Spleen (tissue), 7 donors: ENCODE data around the gene SETDB2.

Source experiments
- CTCF ChIP-seq, 11 experiments: fragments of 200-600 bp in 7 of 11; fragments of 450-650 bp in 4 of 11; sonication (generic) in 4 of 11; IDR thresholded peaks in 8 of 11; conservative IDR thresholded peaks in 3 of 11; 1 replicate in 7 of 11; 2 replicates in 4 of 11; pipeline versions ENCODE4 v1.4.0 to v1.8.0; 2016 to 2021; ENCODE audit warnings: antibody characterized with exemption in 11 of 11, inconsistent platforms in 4 of 11, mild to moderate bottlenecking in 1 of 11
- POLR2A ChIP-seq, 3 donors: fragments of 450-650 bp; IDR thresholded peaks; one replicate each; pipeline ENCODE4 v1.5.1; 2017; ENCODE audit warnings: antibody characterized with exemption in 3 of 3, mild to moderate bottlenecking in 1 of 3
- donor health status: DM: no; HTN: no; CAD: no; lungs with moderate emphysema.
- donor health status: DM: no; HTN: no; CAD: no.
- donor health status: DM: no; HTN: no; CAD: no.

DNA sequence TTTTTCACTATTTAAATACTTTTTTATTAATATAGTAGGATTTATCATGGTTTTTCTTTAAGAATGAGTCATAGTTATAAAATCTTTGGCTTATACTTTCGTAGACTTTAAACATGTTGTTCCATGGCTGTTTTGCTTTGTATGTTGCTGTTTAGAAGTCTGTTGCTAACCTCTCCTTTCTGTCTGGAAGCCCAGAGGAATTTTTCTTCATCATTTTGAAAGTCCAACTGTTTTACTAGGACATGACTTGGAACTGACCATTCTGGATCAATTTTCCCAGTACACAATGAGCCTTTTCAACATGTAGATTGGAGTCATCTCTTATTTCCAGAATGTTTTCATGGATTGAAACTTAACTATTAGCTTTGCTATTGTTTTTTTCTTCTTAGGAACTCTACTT lies 8.1 kb upstream of the SETDB2 start:
- TF ChIP-seq POLR2A (IDR thresholded peaks at IDR 0.05) (no peak), CTCF (IDR thresholded peaks at IDR 0.05 in 8 of 11, conservative IDR thresholded peaks at IDR 0.05 in 3 of 11) (no peak)
